Inferior parietal cortex (tissue), 1 donor: ENCODE data around the gene NRGN.
"Not testable (repeated sequence)": the region's sequence is repeated elsewhere in the genome, so short reads cannot be mapped to it uniquely, and the experiment has no call there.

Experiments used
- DNase-seq: peaks from one replicate; pipeline ENCODE4 v3.0.0-alpha.2; 2016; ENCODE audit errors: extremely low spot score

The NRGN gene

DNA sequence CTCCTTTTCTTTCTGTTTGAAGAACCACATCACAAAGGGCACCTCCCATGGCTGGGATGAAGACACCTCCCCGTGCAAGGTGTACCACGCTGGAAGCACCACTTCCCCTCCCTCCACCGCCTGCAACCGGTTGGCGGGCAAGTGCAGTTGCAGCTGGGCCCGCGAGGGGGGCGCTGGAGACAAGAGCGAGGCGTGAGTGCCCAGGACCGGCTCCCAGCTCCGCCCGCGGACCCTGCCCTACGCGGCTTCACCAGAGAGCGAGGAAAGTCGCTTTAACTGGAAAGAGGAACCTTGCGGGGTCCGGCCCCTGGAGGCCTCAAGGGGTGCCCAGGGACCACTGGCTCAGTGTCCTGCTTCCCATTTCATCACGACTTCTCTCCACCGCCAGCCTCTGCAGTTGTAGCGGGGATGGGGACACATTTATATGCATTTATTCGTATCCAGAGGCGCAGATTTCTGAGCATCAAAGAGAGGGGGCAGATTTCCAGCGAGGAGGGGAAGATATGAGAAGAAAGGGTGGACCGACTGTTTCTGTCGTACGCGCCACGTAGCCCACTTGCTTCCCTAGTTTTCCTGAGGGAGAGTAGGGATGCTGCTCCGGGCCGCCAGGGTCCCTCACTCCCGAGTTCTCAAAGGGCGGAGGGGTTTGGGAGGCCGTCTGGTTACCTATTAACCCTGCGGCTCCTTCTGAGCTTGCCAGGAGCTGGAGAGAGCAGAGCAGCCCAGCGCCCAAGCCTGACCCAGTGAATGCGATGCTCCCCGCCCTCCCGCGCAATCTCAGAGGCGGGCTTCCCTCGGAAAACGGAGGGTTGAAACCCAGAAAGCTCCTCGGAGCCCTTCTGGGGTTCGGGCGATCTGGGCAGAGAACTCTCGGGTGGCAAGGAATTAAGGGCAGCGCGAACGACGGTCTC, 18.9 kb downstream of the NRGN start:
- DNase-seq, result peak; percentile 58

DNA sequence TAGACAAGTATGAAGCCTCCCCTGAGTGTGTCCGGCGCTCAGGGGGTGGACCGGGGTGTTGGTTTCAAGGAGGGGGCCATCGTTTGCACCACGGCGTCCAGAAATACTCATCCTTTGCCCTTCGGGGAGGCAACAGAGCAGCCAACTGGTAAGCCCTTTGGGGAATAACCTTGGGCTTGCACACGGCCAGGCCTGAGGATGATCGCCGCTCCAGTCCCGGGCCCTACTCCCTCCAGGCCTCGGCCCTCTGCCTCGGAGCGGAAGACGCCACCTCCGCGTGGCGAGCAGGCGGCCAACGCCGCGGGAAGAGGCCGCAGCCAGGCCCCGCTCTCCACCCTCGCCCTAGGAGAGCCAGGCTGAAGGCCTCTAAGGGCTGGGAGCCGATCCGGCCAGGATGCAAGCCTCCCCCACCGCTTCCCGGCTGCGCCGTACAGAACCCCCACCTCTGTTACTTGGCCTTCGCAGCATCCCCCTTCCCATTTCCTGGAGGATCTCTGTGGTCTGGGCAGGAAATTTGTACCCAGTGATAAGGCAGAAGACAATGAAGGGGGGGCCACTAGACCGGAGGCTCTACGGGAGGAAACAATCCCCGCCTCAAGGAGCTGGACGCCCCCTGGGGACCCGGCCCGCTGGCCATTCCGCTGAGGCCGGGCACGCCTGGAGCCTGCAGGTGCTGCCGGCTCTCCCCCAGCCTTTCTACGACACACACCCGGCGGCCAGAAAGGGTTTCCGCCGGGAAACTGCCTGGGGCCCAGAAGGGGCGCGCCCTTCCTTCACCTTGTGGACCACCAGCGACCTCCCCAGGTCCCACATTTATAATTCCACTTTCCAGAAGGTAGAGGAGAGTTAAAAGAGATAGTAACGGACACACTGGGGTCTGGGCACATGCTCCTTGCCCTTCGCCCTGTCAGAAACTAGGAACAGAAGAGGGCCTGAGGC, 19.8 kb downstream of the NRGN start:
- DNase-seq, result no peak

DNA sequence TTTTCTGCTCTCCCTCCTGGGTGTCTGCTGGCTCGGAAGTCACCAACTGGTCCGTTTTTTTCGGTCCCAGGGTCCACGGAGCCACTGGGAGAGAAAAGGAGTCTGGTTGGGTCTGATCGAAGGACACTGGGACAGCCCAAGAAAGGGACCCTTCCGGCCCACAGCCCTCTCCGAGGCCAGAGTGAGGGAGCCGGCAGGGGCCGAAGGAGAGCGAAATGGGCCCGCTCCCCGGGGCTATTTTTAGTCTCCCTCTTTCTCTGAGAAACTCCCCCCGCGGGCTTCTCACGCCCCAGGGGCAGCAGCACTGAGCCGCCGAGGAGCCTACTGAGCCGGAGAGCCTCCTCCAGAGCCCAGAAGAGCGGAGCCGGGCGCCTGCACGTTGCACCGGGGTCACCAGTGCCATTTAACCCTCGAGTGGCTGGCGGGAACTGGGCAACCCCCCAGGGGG, 20.5 kb downstream of the NRGN start:
- no peak for DNase-seq

DNA sequence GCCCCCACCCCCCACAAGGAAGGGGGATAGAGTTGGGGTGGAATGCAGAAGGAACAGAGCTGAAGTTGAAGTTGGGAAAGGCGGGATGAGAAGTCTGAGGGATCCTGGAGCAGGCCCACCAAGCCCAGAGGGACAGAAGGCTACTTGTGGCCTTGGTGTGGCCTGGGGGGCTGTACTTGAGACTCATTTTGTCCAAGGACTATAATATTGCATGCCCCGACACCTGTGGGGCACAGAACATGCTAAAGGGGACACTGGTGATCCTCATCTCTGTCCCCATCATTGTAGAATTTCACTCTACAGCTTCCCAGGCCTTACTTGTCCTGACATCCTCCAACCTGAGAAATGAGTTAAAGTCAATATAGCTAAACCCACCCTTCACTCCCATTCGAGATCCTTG, 21.1 kb downstream of the NRGN start:
- no peak for DNase-seq

DNA sequence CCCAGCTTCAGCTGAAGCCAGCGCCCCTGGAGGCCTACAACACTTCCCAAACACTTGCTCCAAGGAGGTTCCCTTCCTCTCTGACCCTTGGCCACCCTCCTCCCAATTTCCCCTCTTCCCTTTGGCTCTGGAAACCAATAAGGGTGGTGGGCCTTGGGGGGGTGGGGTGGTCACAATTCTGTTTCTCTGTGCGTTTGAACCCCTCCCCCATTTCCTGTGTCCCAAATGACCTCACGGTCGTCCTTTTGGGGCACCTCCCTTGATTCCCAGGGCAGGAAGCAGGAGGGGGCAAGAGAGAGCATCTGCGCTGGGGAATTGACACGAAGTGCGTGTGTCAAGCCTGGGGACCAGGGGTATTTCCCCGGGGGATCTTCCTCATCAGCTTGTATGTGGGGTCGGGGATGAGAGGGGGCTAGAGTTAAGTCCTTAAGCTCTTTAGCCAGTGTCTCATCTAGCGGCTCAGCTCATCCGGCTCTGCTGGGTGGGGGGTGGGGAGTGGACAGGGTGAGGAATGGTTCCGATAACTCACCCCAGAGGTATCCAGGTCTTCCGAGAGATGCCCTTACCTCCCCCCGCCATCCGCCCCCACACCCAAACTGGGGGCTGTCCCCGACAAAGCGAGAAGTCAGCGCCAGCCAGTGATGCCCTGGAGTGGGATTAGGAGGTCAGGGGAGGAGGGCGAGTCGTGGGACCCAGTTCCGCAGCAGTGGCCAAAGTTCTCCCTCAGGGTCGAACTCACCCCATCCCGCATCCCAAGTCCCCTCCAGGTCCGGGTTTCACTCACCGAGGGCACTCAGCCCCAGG, 21.8 kb downstream of the NRGN start:
- no peak for DNase-seq

DNA sequence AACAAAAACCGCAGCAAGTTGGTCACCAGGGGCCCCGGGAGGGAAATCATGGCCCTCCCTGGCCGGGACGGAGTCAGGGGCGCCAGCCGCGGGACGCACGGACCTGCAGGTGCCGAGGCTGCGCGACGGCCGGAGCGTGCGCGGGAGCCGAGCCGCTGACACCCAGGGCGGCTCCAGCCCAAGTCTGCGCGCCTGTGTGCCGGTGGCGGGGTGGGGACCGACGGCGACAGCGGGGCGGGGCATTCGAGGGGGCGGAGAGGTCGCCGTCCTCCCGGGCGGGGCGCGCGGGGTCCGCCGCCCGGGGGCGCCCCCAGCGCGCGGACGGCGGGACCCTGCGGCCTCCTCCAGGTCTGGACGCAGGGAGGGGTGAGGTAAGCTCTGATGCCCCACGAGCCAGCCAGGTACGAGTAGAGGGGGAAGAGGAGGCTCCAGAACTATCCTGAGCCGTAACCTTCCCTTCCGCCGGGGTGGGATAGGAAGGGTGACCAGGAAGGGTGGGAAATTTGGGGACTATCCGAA, 22.4 kb downstream of the NRGN start, which contains the start of gene ESAM:
Gene ESAM (minus strand): TSS at position 186 of the 519 bp plus-strand sequence. CDS start 136 bp downstream, at position 50.
- no peak for DNase-seq

GRCh38 chr11:124762624-124763155, 22.9 kb downstream of the NRGN start:
- DNase-seq, result no peak

GRCh38 chr11:124763156-124763947, 23.6 kb downstream of the NRGN start:
- DNase-seq, result peak; percentile 72

DNA sequence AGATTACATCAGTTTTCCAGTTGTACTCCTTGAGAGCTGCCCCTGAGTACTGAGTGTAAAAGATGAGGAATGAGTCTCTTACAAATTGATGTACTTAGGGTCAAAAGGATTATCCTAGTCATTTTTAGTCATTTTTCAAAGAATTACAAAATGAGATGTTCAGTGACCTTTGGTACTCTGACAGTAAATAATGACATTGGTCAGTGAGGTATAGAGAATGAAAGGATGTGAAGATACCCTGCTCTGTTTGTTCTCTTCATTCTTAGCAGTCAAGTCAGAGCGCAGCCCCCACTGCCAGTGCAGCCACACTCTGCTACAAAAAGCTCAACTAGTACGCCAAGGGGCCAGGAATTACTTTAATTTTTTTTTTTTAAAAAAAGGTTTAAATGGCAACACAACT, 26.4 kb downstream of the NRGN start:
- no peak for DNase-seq

- DNase-seq, result no peak
Measured at GRCh38 chr11:124768914-124769313, 29.2 kb downstream of the NRGN start.

DNA sequence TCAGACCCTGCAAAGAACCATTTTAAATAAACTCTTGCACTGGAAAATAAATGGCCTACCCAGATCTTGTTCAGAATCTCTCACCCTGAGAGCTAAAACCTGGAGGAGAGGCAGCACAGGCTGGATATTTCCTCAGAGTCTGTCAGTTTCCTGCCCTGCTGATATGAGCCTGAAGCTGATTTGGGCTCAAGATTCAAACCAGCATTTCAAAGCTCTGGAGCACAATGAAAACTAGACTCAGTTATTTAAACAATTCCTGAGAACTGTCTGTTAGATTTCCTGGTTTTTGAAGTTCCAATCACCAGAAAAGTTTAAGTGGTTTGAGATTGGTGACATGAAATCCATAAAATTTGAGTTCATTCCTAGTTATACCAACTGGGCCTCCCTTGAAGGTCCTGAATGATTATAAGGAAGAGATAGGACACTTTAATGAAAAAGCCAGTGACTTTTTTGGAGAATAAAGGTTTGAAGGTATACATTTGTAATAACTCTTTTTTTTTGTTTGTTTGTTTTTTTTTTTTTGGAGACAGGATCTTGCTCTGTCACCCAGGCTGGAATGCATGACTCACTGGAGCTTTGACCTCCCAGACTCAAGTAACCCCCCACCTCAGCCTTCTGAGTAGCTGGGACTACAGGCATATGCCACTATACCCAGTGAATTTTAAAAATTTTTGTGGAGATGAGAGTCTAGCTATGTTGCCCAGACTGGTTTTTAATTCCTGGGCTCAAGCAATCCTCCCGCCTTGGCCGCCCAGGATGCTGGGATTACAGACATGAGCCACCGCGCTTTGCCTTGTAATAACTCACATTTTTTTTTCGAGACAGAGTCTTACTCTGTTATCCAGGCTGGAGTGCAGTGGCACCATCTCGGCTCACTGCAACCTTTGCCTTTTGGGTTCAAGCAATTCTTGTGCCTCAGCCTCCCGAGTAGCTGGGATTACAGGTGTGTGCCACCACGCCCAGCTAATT, 30.3 kb downstream of the NRGN start:
- DNase-seq, result no peak

DNA sequence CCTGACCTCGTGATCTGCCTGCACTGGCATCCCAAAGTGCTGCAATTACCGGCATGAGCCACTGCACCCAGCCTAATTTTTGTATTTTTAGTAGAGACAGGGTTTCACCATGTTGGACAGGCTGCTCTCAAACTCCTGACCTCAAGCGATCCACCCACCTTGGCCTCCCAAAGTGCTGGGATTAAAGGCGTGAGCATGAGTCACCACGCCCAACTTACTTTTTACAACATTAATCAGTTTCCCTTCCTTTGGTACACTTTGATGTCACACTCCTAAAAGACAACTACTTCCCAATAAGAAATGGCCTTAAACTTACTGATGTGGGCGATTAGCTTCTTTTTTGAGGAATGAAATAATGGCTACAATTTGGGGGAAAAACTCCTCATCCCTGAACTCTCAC, 31.2 kb downstream of the NRGN start:
- DNase-seq, result not testable (repeated sequence)

- no peak for DNase-seq
Measured at GRCh38 chr11:124776865-124777645, 37.3 kb downstream of the NRGN start.

- DNase-seq, result no peak
Measured at GRCh38 chr11:124778281-124778680, 38.5 kb downstream of the NRGN start.

GRCh38 chr11:124779568-124779967, 39.8 kb downstream of the NRGN start:
- no peak for DNase-seq

DNA sequence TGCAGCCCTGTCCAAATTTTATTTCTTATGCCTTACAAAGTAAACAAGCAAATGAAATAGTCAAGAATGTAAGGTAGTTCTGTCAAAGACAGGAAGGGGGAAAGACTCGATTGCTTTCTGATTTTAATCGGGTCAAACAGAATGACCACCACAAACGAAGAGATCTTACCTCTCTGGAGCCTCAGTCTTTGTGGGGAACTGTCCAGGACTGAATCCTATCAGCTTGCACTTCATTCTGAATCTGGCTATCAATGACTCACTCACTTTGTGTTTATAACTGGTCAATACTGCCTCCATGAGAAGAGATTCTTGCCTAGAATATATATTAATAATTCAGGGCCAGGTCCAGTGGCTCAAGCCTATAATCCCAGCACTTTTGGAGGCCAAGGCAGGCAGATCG, 43.3 kb downstream of the NRGN start:
- DNase-seq, result no peak

DNA sequence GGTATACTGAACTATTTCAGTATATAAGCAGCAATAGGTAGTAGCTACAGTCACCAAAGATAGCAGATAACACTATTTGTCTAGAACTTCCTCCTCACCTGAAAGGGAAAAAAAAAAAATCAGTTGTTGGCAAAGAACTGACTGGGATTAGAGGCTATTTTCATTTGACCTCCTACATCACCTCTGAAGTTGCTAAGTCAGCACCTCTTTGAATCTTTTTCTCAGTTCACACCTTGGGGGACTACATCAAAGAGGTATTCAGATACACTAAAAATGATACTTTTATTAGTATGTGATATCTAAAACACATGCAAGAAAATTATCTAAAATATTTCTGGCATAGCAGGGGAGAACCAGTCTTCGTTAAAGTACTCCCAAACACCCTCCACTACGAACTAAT, 44.3 kb downstream of the NRGN start:
- DNase-seq, result no peak

- no peak for DNase-seq
Measured at GRCh38 chr11:124788521-124788920, 48.8 kb downstream of the NRGN start.
